SK-N-MC (cell line): Measurements from ENCODE around the gene HOXA3.

Source experiments
- DNase-seq: peaks from one replicate; pipeline ENCODE4 v3.0.0-alpha.2; 2011; ENCODE audit warnings: low read depth, low spot score
- H3K27ac ChIP-seq: fragments of 200-600 bp; sonication (generic); 2 replicates; pipeline ENCODE4 v1.5.1; 2016; ENCODE audit warnings: mixed run types
- H3K36me3 ChIP-seq: fragments of 200-600 bp; sonication (generic); 2 replicates; pipeline ENCODE4 v1.6.1; 2017; ENCODE audit warnings: antibody characterized with exemption, low read length, mixed read lengths; ENCODE audit not compliant: insufficient read depth
- H3K4me3 ChIP-seq: fragments of 200-600 bp; sonication (generic); 2 replicates; pipeline ENCODE4 v1.5.1; 2016
- H3K9ac ChIP-seq: fragments of 200-600 bp; sonication (generic); 2 replicates; pipeline ENCODE4 v1.8.0; 2017; ENCODE audit warnings: mixed run types, mixed read lengths; ENCODE audit not compliant: insufficient read length
- H3K9me3 ChIP-seq: fragments of 200-600 bp; sonication (generic); 2 replicates; pipeline ENCODE4 v1.6.1; 2017; ENCODE audit warnings: low read depth, mild to moderate bottlenecking, antibody characterized with exemption, low read length, moderate library complexity, mixed read lengths
- EZH2 ChIP-seq: fragments of 200-600 bp; sonication (generic); IDR thresholded peaks from one replicate; pipeline ENCODE4 v1.6.1; 2017; ENCODE audit warnings: antibody characterized with exemption
- FOXP2 ChIP-seq: optimal IDR thresholded peaks from 2 replicates; pipeline ENCODE3; 2011; ENCODE audit warnings: mild to moderate bottlenecking, moderate library complexity; ENCODE audit not compliant: insufficient read depth; ENCODE audit errors: extremely low read length, control extremely low read depth
- POLR2AphosphoS5 ChIP-seq: IDR thresholded peaks from 2 replicates; pipeline ENCODE4 v1.6.1; 2012; ENCODE audit warnings: mild to moderate bottlenecking, low read depth, low read length, borderline replicate concordance

HOXA3 gene

GRCh38 chr7:27088002-27088922, 64.1 kb downstream of the HOXA3 start:
- Histone ChIP-seq H3K9ac (no peak overlapping the region), H3K4me3 (no peak overlapping the region), H3K9me3 (no peaks in the 10 kb centered on the region), H3K27ac (no peak overlapping the region), H3K36me3 (no peaks in the 10 kb centered on the region)
- TF ChIP-seq EZH2 (no peak), FOXP2 (no peak), POLR2AphosphoS5 (no peak)
- DNase-seq: no peak

- TF ChIP-seq EZH2: no peak
- TF ChIP-seq FOXP2: no peak
- no peak overlapping the region for H3K4me3 ChIP-seq
- no peaks in the 10 kb centered on the region for H3K36me3 ChIP-seq
- DNase-seq: no peak
- H3K9me3 ChIP-seq: no peaks in the 10 kb centered on the region
- H3K9ac ChIP-seq: no peak overlapping the region
- no peak overlapping the region for H3K27ac ChIP-seq
Measured at GRCh38 chr7:27083646-27084045, 68.7 kb downstream of the HOXA3 start.

DNA sequence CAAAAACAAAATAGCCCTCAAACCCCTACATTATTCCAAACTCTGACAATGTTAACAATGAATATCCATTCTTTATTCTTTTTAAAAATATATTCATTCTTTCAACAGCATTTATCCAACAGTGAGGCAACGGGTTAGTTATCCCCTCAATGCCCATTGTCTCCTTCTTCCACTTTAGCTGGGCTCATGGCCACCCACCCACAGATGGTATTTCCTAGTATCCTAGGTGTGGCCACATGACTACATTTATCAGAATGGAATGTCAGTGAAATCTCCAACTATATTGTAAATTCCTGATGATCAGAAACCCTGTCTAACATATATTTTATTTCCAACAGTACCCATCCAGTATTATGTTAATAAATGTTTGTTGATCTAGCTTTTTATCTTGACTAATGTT, 70.2 kb downstream of the HOXA3 start:
- no peak for DNase-seq
- H3K9ac ChIP-seq: no peak overlapping the region
- H3K27ac ChIP-seq: no peak overlapping the region
- no peak overlapping the region for H3K4me3 ChIP-seq
- no peaks in the 10 kb centered on the region for H3K9me3 ChIP-seq
- no peaks in the 10 kb centered on the region for H3K36me3 ChIP-seq
- TF ChIP-seq FOXP2: no peak

DNA sequence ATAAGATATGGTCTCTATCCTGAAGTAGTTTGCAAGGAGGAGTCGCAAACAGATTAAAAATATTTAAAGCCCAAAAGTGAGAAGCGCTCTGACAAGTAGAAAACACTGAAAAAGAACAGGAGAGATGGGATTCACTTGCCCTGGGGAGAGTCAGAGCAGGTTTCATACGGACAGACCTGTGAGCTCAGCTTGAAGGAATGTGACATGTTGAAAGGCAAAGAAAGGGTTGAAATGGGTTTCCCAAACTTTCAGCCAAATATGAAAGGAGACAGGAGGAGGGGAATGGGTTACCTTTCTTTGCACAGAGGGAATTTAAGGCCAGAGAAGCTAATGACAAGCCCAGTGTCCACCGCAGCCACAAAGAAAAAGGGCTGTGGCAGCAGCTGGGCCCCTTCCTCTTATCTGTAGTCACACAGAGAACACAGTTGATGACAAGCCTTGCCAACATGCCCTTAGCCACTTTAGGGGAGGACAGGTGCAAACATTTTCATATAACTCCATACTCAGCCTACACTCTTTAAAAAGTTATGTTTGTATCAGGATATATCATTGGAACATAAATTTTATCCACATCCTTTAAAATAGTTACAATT, 71.4 kb downstream of the HOXA3 start:
- H3K9ac ChIP-seq: no peak overlapping the region
- no peak overlapping the region for H3K27ac ChIP-seq
- no peak for DNase-seq
- TF ChIP-seq POLR2AphosphoS5 (no peak), EZH2 (no peak), FOXP2 (no peak)
- H3K36me3 ChIP-seq: no peaks in the 10 kb centered on the region
- H3K4me3 ChIP-seq: no peak overlapping the region
- H3K9me3 ChIP-seq: no peaks in the 10 kb centered on the region

GRCh38 chr7:27079234-27079975, 73.0 kb downstream of the HOXA3 start:
- H3K4me3 ChIP-seq: no peak overlapping the region
- no peak for TF ChIP-seq FOXP2
- TF ChIP-seq POLR2AphosphoS5: no peak
- TF ChIP-seq EZH2: no peak
- no peaks in the 10 kb centered on the region for H3K9me3 ChIP-seq
- no peaks in the 10 kb centered on the region for H3K36me3 ChIP-seq
- no peak overlapping the region for H3K27ac ChIP-seq
- H3K9ac ChIP-seq: no peak overlapping the region
- DNase-seq: no peak

DNA sequence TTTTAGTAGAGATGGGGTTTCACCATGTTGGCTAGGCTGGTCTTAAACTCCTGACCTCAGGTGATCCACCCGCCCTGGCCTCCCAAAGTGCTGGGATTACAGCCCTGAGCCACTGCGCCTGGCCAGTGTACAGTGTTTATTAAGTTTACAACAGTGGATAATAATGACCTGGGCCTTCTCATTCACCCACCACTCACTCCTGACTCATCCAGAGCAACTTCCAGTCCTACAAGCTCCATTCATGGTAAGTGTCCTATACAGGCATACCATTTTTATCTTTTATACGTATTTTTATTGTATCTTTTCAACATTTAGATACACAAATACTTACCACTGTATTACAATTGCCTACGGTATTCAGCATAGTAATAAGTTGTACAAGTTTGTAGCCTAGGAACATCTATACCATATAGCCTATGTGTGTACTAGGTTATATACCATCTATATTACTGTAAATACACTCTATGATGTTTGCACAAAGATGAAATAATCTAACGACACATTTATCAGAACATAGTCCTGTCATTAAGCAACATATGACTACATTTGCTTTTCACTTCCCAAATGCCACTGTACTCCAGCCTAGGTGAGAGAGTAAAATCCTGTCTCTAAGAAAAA, 73.7 kb downstream of the HOXA3 start:
- H3K9ac ChIP-seq: no peak overlapping the region
- H3K36me3 ChIP-seq: no peaks in the 10 kb centered on the region
- H3K27ac ChIP-seq: no peak overlapping the region
- H3K4me3 ChIP-seq: no peak overlapping the region
- TF ChIP-seq FOXP2 (no peak), EZH2 (no peak), POLR2AphosphoS5 (no peak)
- no peak for DNase-seq
- H3K9me3 ChIP-seq: no peaks in the 10 kb centered on the region

DNA sequence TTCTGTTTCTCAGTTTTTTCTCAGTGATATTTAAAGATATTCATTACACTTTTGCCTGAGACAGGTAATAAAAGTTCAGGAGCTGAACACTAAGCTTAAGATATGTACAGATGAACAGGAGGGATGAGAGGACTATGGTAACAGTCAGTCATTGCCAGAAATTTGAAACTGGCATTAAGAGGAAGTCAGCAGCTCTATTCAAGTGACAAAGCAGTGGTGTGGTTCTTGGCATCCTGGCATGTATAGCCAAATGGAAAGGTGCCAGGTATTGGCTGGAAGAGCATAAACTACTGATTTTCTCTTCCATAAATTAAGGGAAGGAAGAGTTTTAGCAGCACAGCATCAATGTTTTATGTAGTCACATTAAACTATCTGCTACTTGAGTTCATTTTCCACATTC, 79.3 kb downstream of the HOXA3 start:
- Histone ChIP-seq H3K4me3 (no peak overlapping the region), H3K36me3 (no peaks in the 10 kb centered on the region), H3K9me3 (no peaks in the 10 kb centered on the region), H3K27ac (no peak overlapping the region), H3K9ac (no peak overlapping the region)
- TF ChIP-seq FOXP2: no peak
- TF ChIP-seq POLR2AphosphoS5: no peak
- no peak for TF ChIP-seq EZH2
- DNase-seq: no peak

- Histone ChIP-seq H3K9ac (no peak overlapping the region), H3K27ac (no peak overlapping the region), H3K36me3 (no peaks in the 10 kb centered on the region), H3K9me3 (no peaks in the 10 kb centered on the region), H3K4me3 (no peak overlapping the region)
- no peak for TF ChIP-seq FOXP2
- TF ChIP-seq POLR2AphosphoS5: no peak
- no peak for TF ChIP-seq EZH2
- DNase-seq: no peak
Measured at GRCh38 chr7:27071622-27072390, 80.6 kb downstream of the HOXA3 start.
